ENCODE results near the gene RNASEH1.

The RNASEH1 gene, protein sequence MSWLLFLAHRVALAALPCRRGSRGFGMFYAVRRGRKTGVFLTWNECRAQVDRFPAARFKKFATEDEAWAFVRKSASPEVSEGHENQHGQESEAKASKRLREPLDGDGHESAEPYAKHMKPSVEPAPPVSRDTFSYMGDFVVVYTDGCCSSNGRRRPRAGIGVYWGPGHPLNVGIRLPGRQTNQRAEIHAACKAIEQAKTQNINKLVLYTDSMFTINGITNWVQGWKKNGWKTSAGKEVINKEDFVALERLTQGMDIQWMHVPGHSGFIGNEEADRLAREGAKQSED

DNA sequence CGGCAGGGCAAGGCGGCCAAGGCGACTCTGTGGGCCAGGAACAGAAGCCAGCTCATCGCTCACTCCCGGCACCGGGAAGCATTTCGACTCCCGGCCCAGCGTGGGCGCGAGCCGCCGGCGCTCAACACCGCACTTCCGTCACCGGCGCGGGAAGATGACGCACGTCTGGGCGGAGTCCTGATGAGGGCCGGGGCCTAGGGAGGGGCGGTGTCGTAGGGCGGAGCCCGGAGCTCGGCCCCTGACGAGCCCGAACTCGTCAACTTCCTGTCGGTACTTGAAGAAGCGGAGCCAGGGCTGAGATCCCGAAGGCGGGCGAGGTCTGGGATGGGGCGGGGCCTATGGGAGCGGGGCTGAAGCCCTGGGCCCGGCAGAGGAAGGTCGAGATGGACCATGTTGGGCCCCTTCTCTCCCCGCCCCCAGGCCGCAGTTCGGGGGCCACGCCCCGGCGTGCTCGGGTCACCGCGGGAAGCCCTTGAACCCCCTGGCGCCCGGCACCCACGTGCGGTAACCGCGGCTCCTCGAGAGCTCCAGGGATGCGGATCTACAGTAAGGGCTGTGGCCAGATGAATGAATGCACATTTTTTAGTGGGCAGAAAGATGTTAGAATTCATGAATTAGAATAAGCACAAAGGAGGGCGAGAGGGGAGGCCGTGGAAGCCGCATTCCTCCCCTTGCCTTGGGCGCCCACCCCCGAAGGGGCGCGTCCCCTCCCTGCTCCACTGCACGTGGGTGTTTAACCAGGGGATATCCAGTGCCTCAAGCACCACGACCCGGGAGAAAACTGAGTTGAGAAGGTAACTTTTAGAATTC is at the start of gene RNASEH1:
RNASEH1 (minus strand) TSS at position 129 of the 810 bp plus-strand sequence; CDS start at position 56, 73 bp downstream.
- peak; percentile 99 for DNase-seq (ENCODE audit: low read depth)
- TF ChIP-seq, protein P1, sequence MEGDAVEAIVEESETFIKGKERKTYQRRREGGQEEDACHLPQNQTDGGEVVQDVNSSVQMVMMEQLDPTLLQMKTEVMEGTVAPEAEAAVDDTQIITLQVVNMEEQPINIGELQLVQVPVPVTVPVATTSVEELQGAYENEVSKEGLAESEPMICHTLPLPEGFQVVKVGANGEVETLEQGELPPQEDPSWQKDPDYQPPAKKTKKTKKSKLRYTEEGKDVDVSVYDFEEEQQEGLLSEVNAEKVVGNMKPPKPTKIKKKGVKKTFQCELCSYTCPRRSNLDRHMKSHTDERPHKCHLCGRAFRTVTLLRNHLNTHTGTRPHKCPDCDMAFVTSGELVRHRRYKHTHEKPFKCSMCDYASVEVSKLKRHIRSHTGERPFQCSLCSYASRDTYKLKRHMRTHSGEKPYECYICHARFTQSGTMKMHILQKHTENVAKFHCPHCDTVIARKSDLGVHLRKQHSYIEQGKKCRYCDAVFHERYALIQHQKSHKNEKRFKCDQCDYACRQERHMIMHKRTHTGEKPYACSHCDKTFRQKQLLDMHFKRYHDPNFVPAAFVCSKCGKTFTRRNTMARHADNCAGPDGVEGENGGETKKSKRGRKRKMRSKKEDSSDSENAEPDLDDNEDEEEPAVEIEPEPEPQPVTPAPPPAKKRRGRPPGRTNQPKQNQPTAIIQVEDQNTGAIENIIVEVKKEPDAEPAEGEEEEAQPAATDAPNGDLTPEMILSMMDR (conservative IDR thresholded peaks at IDR 0.05; ENCODE audit: low read depth, low read length) = no peak
- H3K4me3 ChIP-seq (ENCODE audit: low read depth, low read length) = peak within 1 kb of the TSS; percentile 93

DNA sequence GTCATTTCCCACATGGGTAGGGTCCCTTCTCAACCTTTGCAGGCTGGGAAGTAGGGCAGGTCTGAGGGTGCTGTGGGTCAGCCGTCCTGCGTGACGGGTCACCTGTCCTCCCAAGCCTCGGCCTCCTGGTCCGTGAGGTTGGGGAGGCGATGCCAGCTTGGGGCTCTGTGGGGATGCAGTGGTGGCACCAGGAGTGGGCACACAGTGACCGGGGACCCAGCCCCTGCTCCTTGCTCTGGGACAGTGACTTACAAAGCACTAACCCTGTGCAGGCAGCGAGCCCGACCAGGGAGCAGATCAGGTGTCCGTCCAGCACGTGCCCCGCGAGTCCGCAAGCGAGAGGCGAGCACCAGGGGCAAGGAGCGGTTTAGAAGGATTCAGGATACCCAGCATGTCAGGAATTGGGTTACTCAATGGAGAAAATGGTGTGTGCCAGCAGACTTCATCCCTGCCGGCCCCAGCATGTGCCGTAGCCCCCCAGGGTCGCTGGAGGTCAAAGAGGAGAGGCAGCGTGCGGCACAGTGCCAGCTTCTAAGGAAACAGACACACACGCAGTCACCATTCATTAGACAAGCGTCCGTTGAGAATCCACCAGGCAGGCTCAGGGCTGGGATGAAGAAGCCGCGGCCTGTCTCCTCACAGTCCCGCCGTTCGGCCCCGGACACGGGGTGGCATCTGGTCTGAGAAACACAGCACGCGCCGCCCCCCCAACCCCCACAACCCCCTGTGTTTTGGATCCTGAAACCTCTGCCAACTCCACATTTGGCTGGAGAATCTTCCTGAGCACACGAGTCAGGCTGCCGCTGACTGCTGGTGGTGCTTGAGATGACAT is 48.5 kb upstream of the RNASEH1 start:
- TF ChIP-seq, protein P1 (conservative IDR thresholded peaks at IDR 0.05; ENCODE audit: low read depth, low read length) = no peak
- no peak for DNase-seq (ENCODE audit: low read depth)
- no peak overlapping the region for H3K4me3 ChIP-seq (ENCODE audit: low read depth, low read length)

DNA sequence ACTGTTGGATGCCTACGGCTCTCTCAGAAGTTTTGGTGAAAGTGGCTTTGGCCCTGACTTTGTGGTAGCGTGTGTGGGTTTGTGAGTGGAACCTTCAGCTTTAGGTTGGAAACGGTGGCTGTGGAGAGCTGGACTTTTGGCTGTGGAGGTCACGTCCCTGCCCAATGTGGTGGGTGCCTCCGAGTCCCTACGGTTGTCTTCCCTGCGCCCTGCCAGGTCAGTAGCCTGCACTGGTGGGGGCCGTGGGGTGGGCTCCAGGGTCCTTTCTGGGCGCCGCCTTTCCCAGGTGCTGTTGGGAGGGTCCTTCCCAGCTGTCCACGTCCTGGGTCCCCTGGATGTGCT is 47.9 kb upstream of the RNASEH1 start:
- TF ChIP-seq, protein P1 (conservative IDR thresholded peaks at IDR 0.05; ENCODE audit: low read depth, low read length) = no peak
- no peak for DNase-seq (ENCODE audit: low read depth)
- no peak overlapping the region for H3K4me3 ChIP-seq (ENCODE audit: low read depth, low read length)

DNA sequence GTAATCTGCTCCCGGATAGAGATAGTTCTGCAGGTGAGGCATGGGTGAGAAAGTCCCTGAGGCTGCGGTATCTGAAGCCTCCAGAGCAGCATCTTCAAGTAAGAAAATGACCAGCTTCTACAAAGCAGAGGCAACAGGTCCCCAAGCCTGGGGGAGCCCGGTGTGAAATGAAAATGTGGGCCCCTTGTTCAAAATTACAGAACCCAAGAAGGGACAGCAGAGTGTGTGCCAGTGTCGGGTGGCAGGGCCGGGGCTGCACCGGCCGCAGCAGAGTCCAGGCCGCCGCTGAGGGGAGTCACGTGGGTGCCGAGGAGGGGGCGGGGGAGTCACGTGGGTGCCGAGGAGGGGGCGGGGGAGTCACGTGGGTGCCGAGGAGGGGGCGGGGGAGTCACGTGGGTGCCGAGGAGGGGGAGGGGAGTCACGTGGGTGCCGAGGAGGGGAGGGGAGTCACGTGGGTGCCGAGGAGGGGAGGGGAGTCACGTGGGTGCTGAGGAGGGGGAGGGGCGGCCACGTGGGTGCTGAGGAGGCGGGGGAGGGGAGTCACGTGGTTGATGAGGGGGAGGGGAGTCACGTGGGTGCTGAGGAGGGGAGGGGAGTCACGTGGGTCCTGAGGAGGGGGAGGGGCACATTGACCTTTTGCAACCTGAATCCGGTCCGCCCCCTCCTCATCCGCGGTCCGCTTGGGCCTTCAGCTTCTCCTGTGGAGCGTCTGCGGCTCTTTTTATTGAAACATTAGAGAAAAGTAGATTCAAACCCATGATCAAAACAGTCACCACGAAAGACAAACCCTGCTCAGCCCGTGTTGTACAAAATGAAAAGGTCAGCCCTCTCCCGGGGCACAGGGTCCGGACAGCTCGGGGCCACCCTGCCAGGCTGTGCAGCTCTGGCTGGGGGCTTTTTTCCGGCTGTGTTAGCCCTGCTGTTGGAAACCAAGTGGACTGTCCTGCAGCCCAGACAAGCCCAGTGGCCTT is 47.1 kb upstream of the RNASEH1 start:
- peak; percentile 56 for DNase-seq (ENCODE audit: low read depth)
- H3K4me3 ChIP-seq (ENCODE audit: low read depth, low read length) = no peak overlapping the region
- TF ChIP-seq, protein P1 (conservative IDR thresholded peaks at IDR 0.05; ENCODE audit: low read depth, low read length) = no peak

DNA sequence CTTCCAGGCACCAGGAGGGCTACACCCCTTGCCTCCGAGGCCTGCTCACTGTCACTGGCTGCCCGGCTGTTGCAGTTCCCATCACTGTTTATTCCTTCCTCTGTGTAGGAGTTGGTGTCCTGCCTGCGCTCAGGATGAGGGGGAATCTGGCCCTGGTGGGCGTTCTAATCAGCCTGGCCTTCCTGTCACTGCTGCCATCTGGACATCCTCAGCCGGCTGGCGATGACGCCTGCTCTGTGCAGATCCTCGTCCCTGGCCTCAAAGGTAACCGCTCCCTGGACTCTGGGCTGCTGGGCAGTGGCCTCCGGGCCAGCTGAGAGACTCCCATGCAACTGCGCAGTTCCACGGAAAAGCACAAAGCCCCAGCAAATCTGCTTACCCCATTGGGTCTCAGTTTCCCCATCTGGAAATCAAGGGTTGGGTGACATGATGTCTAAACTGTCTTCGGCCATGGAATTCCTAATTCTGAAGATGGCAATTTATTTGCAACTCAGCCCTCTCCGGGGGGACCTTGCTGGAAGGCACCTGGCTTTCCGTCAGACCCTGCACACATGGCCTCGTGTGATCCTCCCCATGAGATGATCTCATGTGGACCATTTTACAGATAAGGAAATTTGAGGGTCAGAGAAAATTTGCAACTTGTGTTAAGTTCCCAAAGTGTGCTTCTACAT is 46.2 kb upstream of the RNASEH1 start:
- H3K4me3 ChIP-seq (ENCODE audit: low read depth, low read length) = no peak overlapping the region

More for the DNA sequence above, 46.2 kb upstream of the RNASEH1 start:
- no peak for DNase-seq (ENCODE audit: low read depth)
- TF ChIP-seq, protein P1 (conservative IDR thresholded peaks at IDR 0.05; ENCODE audit: low read depth, low read length) = no peak
